CD14-positive monocyte (primary cell): ENCODE measurements around the gene GALC. TPM values are rescaled to one million over a fixed set of nuclear protein-coding genes. Genes with fewer than 3 reads are reported as not detected.

ENCODE experiments used
- DNase-seq, 3 donors: peaks; one replicate each; pipeline ENCODE4 v3.0.0-alpha.2; 2011 to 2022
- H2AFZ ChIP-seq: 2 replicates; pipeline ENCODE4 v1.6.0; 2012; ENCODE audit warnings: mild to moderate bottlenecking, low read depth, low read length, inconsistent platforms; ENCODE audit not compliant: insufficient read depth, poor library complexity, severe bottlenecking
- H3K27ac ChIP-seq, 2 donors: 1 replicate in 1 of 2; 2 replicates in 1 of 2; pipeline ENCODE4 v1.5.1; 2012 to 2013; ENCODE audit warnings: low read length in 2 of 2, control low read depth in 1 of 2, inconsistent platforms in 1 of 2, low read depth in 1 of 2, mild to moderate bottlenecking in 1 of 2
- H3K27me3 ChIP-seq, 2 donors: one replicate each; pipeline versions ENCODE4 v1.6.0 to v1.6.1; 2011 to 2013; ENCODE audit warnings: low read length in 2 of 2; ENCODE audit not compliant: control insufficient read depth in 2 of 2, insufficient read depth in 2 of 2
- H3K36me3 ChIP-seq, 2 donors: replicated peaks in 1 of 2; 1 replicate in 1 of 2; 2 replicates in 1 of 2; pipeline versions ENCODE4 v1.5.1 to v1.6.1; 2012 to 2013; ENCODE audit warnings: low read length in 2 of 2, control low read depth in 1 of 2, inconsistent platforms in 1 of 2, mild to moderate bottlenecking in 1 of 2; ENCODE audit not compliant: insufficient read depth in 2 of 2, control insufficient read depth in 1 of 2
- H3K4me1 ChIP-seq, 2 donors: 1 replicate in 1 of 2; 2 replicates in 1 of 2; pipeline versions ENCODE4 v1.5.1 to v1.6.1; 2012 to 2013; ENCODE audit warnings: low read length in 2 of 2, control low read depth in 1 of 2, inconsistent platforms in 1 of 2, mild to moderate bottlenecking in 1 of 2, moderate library complexity in 1 of 2; ENCODE audit not compliant: insufficient read depth in 2 of 2, control insufficient read depth in 1 of 2
- H3K4me2 ChIP-seq: replicated peaks from 2 replicates; pipeline ENCODE3; 2012; ENCODE audit warnings: low read length, moderate library complexity, mild to moderate bottlenecking; ENCODE audit not compliant: poor library complexity, severe bottlenecking; ENCODE audit errors: extremely low read depth
- H3K4me3 ChIP-seq, 3 experiments: fragments of 200-600 bp in 1 of 3; sonication (generic) in 1 of 3; replicated peaks in 1 of 3; 1 replicate in 2 of 3; 2 replicates in 1 of 3; pipeline ENCODE4 v1.5.1; 2011 to 2013; ENCODE audit warnings: low read length in 3 of 3, mild to moderate bottlenecking in 3 of 3, control low read depth in 2 of 3, low read depth in 2 of 3, inconsistent platforms in 1 of 3, moderate library complexity in 1 of 3
- H3K79me2 ChIP-seq: 2 replicates; pipeline ENCODE4 v1.6.0; 2012; ENCODE audit warnings: mild to moderate bottlenecking, control low read depth, inconsistent platforms, low read length, moderate library complexity; ENCODE audit not compliant: insufficient read depth
- H3K9ac ChIP-seq: 2 replicates; pipeline ENCODE4 v1.6.0; 2017; ENCODE audit warnings: low read length, mild to moderate bottlenecking; ENCODE audit not compliant: insufficient read depth, poor library complexity, severe bottlenecking
- H3K9me3 ChIP-seq, 2 donors: replicated peaks in 1 of 2; 1 replicate in 1 of 2; 2 replicates in 1 of 2; pipeline versions ENCODE4 v1.5.1 to v1.6.1; 2012 to 2013; ENCODE audit warnings: low read length in 2 of 2, control low read depth in 1 of 2; ENCODE audit not compliant: control insufficient read depth in 1 of 2, insufficient read depth in 1 of 2
- H4K20me1 ChIP-seq: 2 replicates; pipeline ENCODE4 v1.6.0; 2012; ENCODE audit warnings: mild to moderate bottlenecking, low read length, control low read depth, moderate library complexity; ENCODE audit not compliant: insufficient read depth
- H3K27ac Mint-ChIP-seq, 7 donors: one replicate each; pipeline ENCODE4 v1.8.0; 2020; ENCODE audit warnings: mild to moderate bottlenecking in 7 of 7, mixed read lengths in 7 of 7, moderate library complexity in 6 of 7, inconsistent platforms in 2 of 7
- H3K27me3 Mint-ChIP-seq, 3 donors: one replicate each; pipeline ENCODE4 v1.8.0; 2021 to 2022; ENCODE audit warnings: low read depth in 3 of 3, mild to moderate bottlenecking in 3 of 3, mixed read lengths in 3 of 3, moderate library complexity in 3 of 3, inconsistent platforms in 1 of 3
- H3K36me3 Mint-ChIP-seq, 2 donors: one replicate each; pipeline ENCODE4 v1.8.0; 2020; ENCODE audit warnings: mixed read lengths in 2 of 2, inconsistent platforms in 1 of 2, mild to moderate bottlenecking in 1 of 2
- H3K4me1 Mint-ChIP-seq: one replicate; pipeline ENCODE4 v1.8.0; 2020; ENCODE audit warnings: mild to moderate bottlenecking, mixed read lengths
- H3K4me3 Mint-ChIP-seq, 2 donors: one replicate each; pipeline ENCODE4 v1.8.0; 2020; ENCODE audit warnings: mild to moderate bottlenecking in 2 of 2, mixed read lengths in 2 of 2, moderate library complexity in 1 of 2
- H3K9me3 Mint-ChIP-seq, 7 donors: one replicate each; pipeline ENCODE4 v1.8.0; 2020 to 2022; ENCODE audit warnings: mixed read lengths in 7 of 7, mild to moderate bottlenecking in 6 of 7, moderate library complexity in 6 of 7, inconsistent platforms in 2 of 7
- CTCF ChIP-seq: fragments of 200-600 bp; IDR thresholded peaks from one replicate; pipeline ENCODE4 v1.8.0; 2022; ENCODE audit warnings: antibody characterized with exemption, mild to moderate bottlenecking
- WGBS: methylation state at CpG from one replicate; pipeline ENCODE4 v1.1.5; 2013; ENCODE audit warnings: missing lambda C conversion rate; ENCODE audit not compliant: insufficient coverage; 5-methylcytosine and 5-hydroxymethylcytosine counted together
- intact Hi-C, 2 donors: fragments of 100-400 bp; cut with micrococcal nuclease; formaldehyde crosslinking; loops; one replicate each; pipeline versions ENCODE4 v1.15.0 to v1.15.1; 2023
- polyA plus RNA-seq, 3 donors: library from polyadenylated mRNA; depleted of rRNA in 1 of 3; unstranded in 2 of 3; stranded (reverse) in 1 of 3; fragments of 300-500 nt in 2 of 3; fragments of >200 nt in 1 of 3; fragmentation: Illumina TruSeq in 2 of 3; gene quantifications; 1 replicate in 2 of 3; 2 replicates in 1 of 3; pipeline ENCODE4 v1.2.3, GENCODE V29; 2012 to 2021

GALC gene
- polyA plus RNA-seq, 3 donors = 28.6 to 40.6 (median 33.8) TPM

GRCh38 chr14:88009486-88009885 lies 16.5 kb upstream of the GALC start:
- no peaks in the 10 kb centered on the region for H3K9me3 ChIP-seq
- intact Hi-C loops = loop anchor here in 1 of 2 donors (10.0 kb wide), 1 partner anchor 375 kb away; the partner anchor contains the start of gene SPATA7
- no peak overlapping the region for H2AFZ ChIP-seq
- peaks cover 67% of the 10 kb centered on the region for H3K4me1 Mint-ChIP-seq
- no peak for TF ChIP-seq CTCF
- H3K27me3 ChIP-seq = no peaks in the 10 kb centered on the region
- H3K9me3 Mint-ChIP-seq = no peaks in the 10 kb centered on the region
- no CpG with 5 or more reads among the region's 1 CpG for WGBS
- no peak for DNase-seq
- peak overlapping the region in 3 of 7 donors; percentile 59 to 73 (median 70) for H3K27ac Mint-ChIP-seq
- H3K4me2 ChIP-seq = peak overlapping the region; percentile 72
- H3K36me3 Mint-ChIP-seq = peaks cover 45 to 50% of the 10 kb centered on the region in 2 donors
- peak overlapping the region in 1 of 2 donors; percentile 73 for H3K4me3 Mint-ChIP-seq
- H3K36me3 ChIP-seq = peaks cover 26 to 28% of the 10 kb centered on the region in 2 donors
- peak overlapping the region in 1 of 3 experiments; percentile 66 for H3K4me3 ChIP-seq
- peaks cover 42 to 65% of the 10 kb centered on the region in 2 donors for H3K4me1 ChIP-seq
- peaks cover 93% of the 10 kb centered on the region for H3K79me2 ChIP-seq
- peak overlapping the region in 1 of 2 donors; percentile 59 for H3K27ac ChIP-seq
- H3K9ac ChIP-seq = no peak overlapping the region
- H4K20me1 ChIP-seq = peaks cover 29% of the 10 kb centered on the region
- H3K27me3 Mint-ChIP-seq = peaks cover 0 to 1% (median 0%) of the 10 kb centered on the region in 3 donors

- TF ChIP-seq CTCF = no peak
- peaks cover 39 to 66% of the 10 kb centered on the region in 2 donors for H3K4me1 ChIP-seq
- no CpG with 5 or more reads among the region's 2 CpGs for WGBS
Measured at GRCh38 chr14:88008039-88008742, 15.2 kb upstream of the GALC start.

More at GRCh38 chr14:88008039-88008742, 15.2 kb upstream of the GALC start:
- H3K27me3 Mint-ChIP-seq = peaks cover 0 to 1% (median 0%) of the 10 kb centered on the region in 3 donors
- peaks cover 64% of the 10 kb centered on the region for H3K4me1 Mint-ChIP-seq
- intact Hi-C loops = loop anchor here in 1 of 2 donors (10.0 kb wide), 1 partner anchor 377 kb away; the partner anchor contains the start of gene SPATA7
- peak overlapping the region; percentile 29 to 85 for H3K4me3 Mint-ChIP-seq
- peaks cover 88% of the 10 kb centered on the region for H3K79me2 ChIP-seq
- peak overlapping the region in 1 of 2 donors; percentile 59 for H3K27ac ChIP-seq
- DNase-seq = no peak
- no peaks in the 10 kb centered on the region for H3K9me3 ChIP-seq
- H3K36me3 ChIP-seq = peaks cover 26 to 28% of the 10 kb centered on the region in 2 donors
- no peaks in the 10 kb centered on the region for H3K27me3 ChIP-seq
- peak overlapping the region in 6 of 7 donors; percentile 14 to 92 (median 82) for H3K27ac Mint-ChIP-seq
- H3K36me3 Mint-ChIP-seq = peaks cover 40 to 46% of the 10 kb centered on the region in 2 donors
- H3K4me2 ChIP-seq = peak overlapping the region; percentile 72
- H3K4me3 ChIP-seq = peak overlapping the region; percentile 12 to 66 (median 25)
- H3K9ac ChIP-seq = no peak overlapping the region
- peaks cover 24% of the 10 kb centered on the region for H4K20me1 ChIP-seq
- H2AFZ ChIP-seq = no peak overlapping the region
- H3K9me3 Mint-ChIP-seq = no peaks in the 10 kb centered on the region
